Spleen (tissue), 13 donors: Measurements from ENCODE around the gene WFDC6. TPM values are rescaled to one million over a fixed set of nuclear protein-coding genes. Genes with fewer than 3 reads are reported as not detected.
"Not testable (repeated sequence)": the region's sequence is repeated elsewhere in the genome, so short reads cannot be mapped to it uniquely, and the experiment has no call there.

Experiments used
- DNase-seq: peaks from one replicate; pipeline ENCODE4 v3.0.0-alpha.2; 2020
- H3K27ac ChIP-seq, 8 donors: fragments of 200-600 bp; sonication (generic) in 7 of 8; 1 replicate in 4 of 8; 2 replicates in 4 of 8; pipeline versions ENCODE4 v1.5.0 to v1.8.0; 2016 to 2021; ENCODE audit warnings: inconsistent platforms in 4 of 8, mild to moderate bottlenecking in 4 of 8, moderate library complexity in 1 of 8
- H3K27me3 ChIP-seq, 7 donors: fragments of 200-600 bp; sonication (generic) in 6 of 7; replicated peaks in 1 of 7; 1 replicate in 4 of 7; 2 replicates in 3 of 7; pipeline versions ENCODE4 v1.5.0 to v1.8.0; 2016 to 2021; ENCODE audit warnings: inconsistent platforms in 3 of 7, mild to moderate bottlenecking in 1 of 7
- H3K36me3 ChIP-seq, 6 donors: fragments of 200-600 bp; sonication (generic) in 5 of 6; 1 replicate in 4 of 6; 2 replicates in 2 of 6; pipeline versions ENCODE4 v1.5.0 to v1.8.0; 2016 to 2021; ENCODE audit warnings: inconsistent platforms in 2 of 6
- H3K4me1 ChIP-seq, 6 donors: fragments of 200-600 bp; sonication (generic) in 5 of 6; 1 replicate in 3 of 6; 2 replicates in 3 of 6; pipeline versions ENCODE4 v1.5.0 to v1.8.0; 2016 to 2021; ENCODE audit warnings: inconsistent platforms in 3 of 6
- H3K4me3 ChIP-seq, 8 donors: fragments of 200-600 bp; sonication (generic) in 7 of 8; 1 replicate in 4 of 8; 2 replicates in 4 of 8; pipeline versions ENCODE4 v1.5.0 to v1.8.0; 2016 to 2021; ENCODE audit warnings: inconsistent platforms in 4 of 8, mild to moderate bottlenecking in 4 of 8, moderate library complexity in 2 of 8
- H3K9me3 ChIP-seq, 8 donors: fragments of 200-600 bp; sonication (generic) in 7 of 8; 1 replicate in 4 of 8; 2 replicates in 4 of 8; pipeline versions ENCODE4 v1.5.0 to v1.8.0; 2016 to 2021; ENCODE audit warnings: inconsistent platforms in 4 of 8
- CTCF ChIP-seq, 11 experiments: fragments of 200-600 bp in 7 of 11; fragments of 450-650 bp in 4 of 11; sonication (generic) in 4 of 11; IDR thresholded peaks in 8 of 11; conservative IDR thresholded peaks in 3 of 11; 1 replicate in 7 of 11; 2 replicates in 4 of 11; pipeline versions ENCODE4 v1.4.0 to v1.8.0; 2016 to 2021; ENCODE audit warnings: antibody characterized with exemption in 11 of 11, inconsistent platforms in 4 of 11, mild to moderate bottlenecking in 1 of 11
- POLR2A ChIP-seq, 3 donors: fragments of 450-650 bp; IDR thresholded peaks; one replicate each; pipeline ENCODE4 v1.5.1; 2017; ENCODE audit warnings: antibody characterized with exemption in 3 of 3, mild to moderate bottlenecking in 1 of 3
- POLR2AphosphoS5 ChIP-seq, 3 donors: sonication (generic); formaldehyde crosslinking; IDR thresholded peaks; one replicate each; pipeline ENCODE4 v1.5.1; 2017; ENCODE audit warnings: antibody characterized with exemption in 3 of 3
- WGBS, 5 donors: extraction: QIAGEN DNeasy Blood & Tissue Kit in 3 of 5; methylation state at CpG; one replicate each; pipeline versions ENCODE4 v1.1.5 to v1.1.7; 2013 to 2018; 5-methylcytosine and 5-hydroxymethylcytosine counted together
- intact Hi-C: fragments of 100-400 bp; cut with DNase I; formaldehyde crosslinking; loops from one replicate; pipeline ENCODE4 v1.15.0; 2023; ENCODE audit warnings: low total_unique reads
- long read RNA-seq, 2 donors: transcript quantifications; one replicate each; lab custom pipeline, GENCODE V29; 2026
- polyA plus RNA-seq, 3 donors: library from polyadenylated mRNA; stranded (reverse); fragments of 200-250 nt; gene quantifications; one replicate each; pipeline ENCODE4 v1.2.1, GENCODE V29; 2013
- total RNA-seq, 7 donors: library from RNA; depleted of rRNA in 3 of 7; stranded (reverse); fragments of >200 nt in 3 of 7; fragmentation: NEBNext Ultra II Directional in 4 of 7; extraction: Animal tissue kit (Norgen Biotek cat#: 25700) in 4 of 7; gene quantifications; one replicate each; pipeline versions ENCODE4 v1.1.0 to v1.2.1, GENCODE V29; 2016 to 2021
- donor health status: healthy with polysubstance abuse.
- donor health status: DM: no; HTN: no; CAD: no; lungs with moderate emphysema.
- donor health status: DM: no; HTN: no; CAD: no.
- donor health status: Bipolar disorder and iron deficiency.
- donor health status: healthy.
- donor health status: DM: no; HTN: no; CAD: no.
- donor health status: DM: yes; HTN: yes; CAD: no.

The WFDC6 gene
- total RNA-seq (not detected), polyA plus RNA-seq (not detected)
- long read RNA-seq, donor 1, result 0 reads
- long read RNA-seq, donor 2, result 0 reads

- Histone ChIP-seq H3K4me1 (no peaks in the 10 kb centered on the region), H3K4me3 (no peak within 1 kb of the TSS), H3K36me3 (no peaks in the 10 kb centered on the region), H3K27ac (no peak within 1 kb of the TSS), H3K27me3 (peaks cover 0 to 53% (median 5%) of the 10 kb centered on the region in 7 donors), H3K9me3 (no peaks in the 10 kb centered on the region)
- TF ChIP-seq POLR2AphosphoS5 (IDR thresholded peaks at IDR 0.05) (no peak), POLR2A (IDR thresholded peaks at IDR 0.05) (no peak), CTCF (IDR thresholded peaks at IDR 0.05 in 8 of 11, conservative IDR thresholded peaks at IDR 0.05 in 3 of 11) (no peak)
- WGBS, 5 donors, result 90 to 95% (median 92%) methylated on average over 2 of the region's 2 CpGs
- intact Hi-C loops, result no loop called here
- no peak for DNase-seq
Measured at GRCh38 chr20:45539382-45539781, at the start of gene WFDC6. WFDC6 (minus strand) TSS chr20:45539482; CDS start chr20:45539407, 75 bp downstream.

- no peaks in the 10 kb centered on the region for H3K36me3 ChIP-seq
- no peak overlapping the region for H3K27ac ChIP-seq
- no peaks in the 10 kb centered on the region for H3K27me3 ChIP-seq
- intact Hi-C loops, result no loop called here
- H3K4me3 ChIP-seq, result no peak overlapping the region
- TF ChIP-seq POLR2A (IDR thresholded peaks at IDR 0.05) (no peak), POLR2AphosphoS5 (IDR thresholded peaks at IDR 0.05) (no peak), CTCF (IDR thresholded peaks at IDR 0.05 in 8 of 11, conservative IDR thresholded peaks at IDR 0.05 in 3 of 11) (no peak)
- WGBS, 5 donors, result 64 to 98% (median 87%) methylated on average over 2 of the region's 2 CpGs
- no peaks in the 10 kb centered on the region for H3K4me1 ChIP-seq
- no peaks in the 10 kb centered on the region for H3K9me3 ChIP-seq
- no peak for DNase-seq
Measured at GRCh38 chr20:45588800-45589199, 49.5 kb upstream of the WFDC6 start.

GRCh38 chr20:45585986-45586385 lies 46.7 kb upstream of the WFDC6 start:
- H3K4me1 ChIP-seq, H3K9me3 ChIP-seq, intact Hi-C loops, H3K27ac ChIP-seq, H3K4me3 ChIP-seq, DNase-seq, H3K36me3 ChIP-seq: not testable (repeated sequence)
- H3K27me3 ChIP-seq, result peaks cover 0 to 12% (median 0%) of the 10 kb centered on the region in 7 donors
- 74 to 89% (median 81%) methylated on average over 5 of the region's 5 CpGs for WGBS, 5 donors

- intact Hi-C loops, result not testable (repeated sequence)
Measured at GRCh38 chr20:45584294-45584693, 45.0 kb upstream of the WFDC6 start.

GRCh38 chr20:45583502-45583901 lies 44.2 kb upstream of the WFDC6 start:
- Histone ChIP-seq H3K36me3 (no peaks in the 10 kb centered on the region), H3K27me3 (peaks cover 0 to 17% (median 0%) of the 10 kb centered on the region in 7 donors), H3K4me1 (no peaks in the 10 kb centered on the region), H3K27ac (no peak overlapping the region), H3K4me3 (no peak overlapping the region), H3K9me3 (no peaks in the 10 kb centered on the region)
- intact Hi-C loops, result no loop called here
- TF ChIP-seq CTCF (IDR thresholded peaks at IDR 0.05 in 8 of 11, conservative IDR thresholded peaks at IDR 0.05 in 3 of 11), result no peak
- no peak for TF ChIP-seq POLR2AphosphoS5 (IDR thresholded peaks at IDR 0.05)
- TF ChIP-seq POLR2A (IDR thresholded peaks at IDR 0.05), result no peak
- DNase-seq, result no peak
- WGBS, 5 donors, result 68 to 80% (median 74%) methylated on average over 3 of the region's 3 CpGs

More at GRCh38 chr20:45584294-45584693, 45.0 kb upstream of the WFDC6 start:
- 87 to 93% (median 91%) methylated on average over 5 of the region's 5 CpGs for WGBS, 5 donors
- H3K9me3 ChIP-seq, H3K4me3 ChIP-seq, H3K36me3 ChIP-seq, H3K27ac ChIP-seq, H3K4me1 ChIP-seq, DNase-seq: not testable (repeated sequence)
- H3K27me3 ChIP-seq, result peaks cover 0 to 17% (median 0%) of the 10 kb centered on the region in 7 donors
